Choroid plexus epithelial cell (primary cell): ENCODE measurements around the gene HNRNPU.

Source experiments
- DNase-seq: peaks from one replicate; pipeline ENCODE4 v3.0.0-alpha.2; 2010; ENCODE audit warnings: low read depth
- H3K4me3 ChIP-seq: 2 replicates; pipeline ENCODE4 v1.5.1; 2011; ENCODE audit warnings: low read depth, mild to moderate bottlenecking, control low read depth, low read length, moderate library complexity
- CTCF ChIP-seq: conservative IDR thresholded peaks from 2 replicates; pipeline ENCODE4 v1.5.1; 2011; ENCODE audit warnings: low read depth, mild to moderate bottlenecking, control low read depth, inconsistent platforms, low read length, moderate library complexity

HNRNPU gene

DNA sequence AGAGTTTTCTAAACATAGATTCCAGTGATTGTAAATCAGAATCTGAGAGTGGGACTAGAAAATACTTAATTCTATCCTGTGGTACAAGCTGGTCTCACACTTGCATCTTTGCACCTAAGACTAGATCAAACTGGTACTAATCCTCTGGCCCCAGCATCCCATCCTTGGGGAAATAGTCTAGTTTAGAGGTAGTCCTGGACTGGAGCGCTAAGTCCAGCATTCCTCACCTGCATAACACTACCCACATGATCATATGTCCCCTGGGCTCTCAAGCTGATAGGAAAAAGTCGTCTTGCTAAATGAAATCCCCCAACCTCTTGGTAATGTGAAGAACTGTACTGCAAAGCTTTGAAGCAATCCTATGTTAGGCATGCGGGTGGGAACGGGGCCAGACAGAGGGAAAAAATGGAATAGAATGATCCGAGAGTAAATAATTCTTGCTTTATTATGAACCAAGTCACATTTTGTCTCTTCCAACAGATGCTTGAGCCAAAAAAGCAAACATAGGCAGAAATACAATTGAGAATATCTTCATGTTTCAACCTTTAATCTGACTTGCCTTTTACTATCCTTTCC is 24.0 kb downstream of the HNRNPU start:
- peak; percentile 26 for DNase-seq
- H3K4me3 ChIP-seq: no peak overlapping the region
- no peak for TF ChIP-seq CTCF

- no peak for DNase-seq
- H3K4me3 ChIP-seq: no peak overlapping the region
- no peak for TF ChIP-seq CTCF
Observed at GRCh38 chr1:244839656-244840055, 24.7 kb downstream of the HNRNPU start.

DNA sequence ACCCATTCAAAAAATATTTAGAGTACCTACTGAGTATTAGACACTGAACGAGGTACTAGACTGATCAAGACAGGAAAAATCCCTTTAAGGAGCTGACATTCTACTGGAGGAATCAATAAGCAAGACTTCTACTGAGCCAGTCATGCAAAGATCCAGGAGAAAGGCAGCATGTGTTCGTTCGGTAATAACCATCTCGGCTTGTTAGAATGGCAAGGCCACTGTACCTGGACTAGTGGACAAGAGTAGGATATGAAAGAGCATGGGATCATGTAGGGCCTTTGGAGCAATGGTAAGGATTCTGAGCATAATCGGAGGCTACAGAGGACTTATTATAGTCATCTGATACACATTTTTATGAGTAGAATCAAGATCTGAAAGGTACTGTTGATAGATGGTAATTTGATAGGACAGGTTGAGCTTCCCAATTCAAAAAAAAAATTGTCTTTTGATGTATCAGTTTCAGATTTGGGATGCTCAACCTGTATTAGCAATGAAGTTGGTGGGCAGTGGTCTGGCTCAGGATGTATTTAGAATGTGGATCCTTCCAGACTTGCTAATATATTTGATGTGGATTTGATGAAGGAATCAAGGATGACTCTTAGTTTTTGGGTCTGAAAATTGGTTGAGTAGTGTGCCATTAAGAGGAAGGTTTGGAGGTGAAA is 26.6 kb downstream of the HNRNPU start:
- no peak for TF ChIP-seq CTCF
- DNase-seq: no peak
- no peak overlapping the region for H3K4me3 ChIP-seq

DNA sequence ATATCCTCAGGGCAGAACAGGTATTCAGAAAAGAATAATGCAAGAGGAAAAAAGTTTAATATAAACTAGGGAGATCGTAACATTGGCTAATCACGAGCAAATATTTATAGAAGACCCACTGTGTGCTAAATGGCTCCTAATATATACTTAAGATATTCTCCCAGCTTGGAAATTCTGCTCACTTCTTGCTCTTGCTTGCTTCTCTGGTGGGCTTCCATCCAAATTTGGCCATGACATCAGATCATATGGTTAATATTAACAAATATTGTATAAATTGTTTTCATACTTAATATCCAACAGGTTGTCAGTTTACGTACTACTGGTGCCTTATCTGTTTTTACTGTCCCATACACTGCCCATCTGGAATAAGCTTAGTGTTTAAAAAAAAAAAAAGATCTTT is 27.8 kb downstream of the HNRNPU start:
- peak; percentile 31 for DNase-seq
- TF ChIP-seq CTCF: no peak
- H3K4me3 ChIP-seq: peak overlapping the region; percentile 82

DNA sequence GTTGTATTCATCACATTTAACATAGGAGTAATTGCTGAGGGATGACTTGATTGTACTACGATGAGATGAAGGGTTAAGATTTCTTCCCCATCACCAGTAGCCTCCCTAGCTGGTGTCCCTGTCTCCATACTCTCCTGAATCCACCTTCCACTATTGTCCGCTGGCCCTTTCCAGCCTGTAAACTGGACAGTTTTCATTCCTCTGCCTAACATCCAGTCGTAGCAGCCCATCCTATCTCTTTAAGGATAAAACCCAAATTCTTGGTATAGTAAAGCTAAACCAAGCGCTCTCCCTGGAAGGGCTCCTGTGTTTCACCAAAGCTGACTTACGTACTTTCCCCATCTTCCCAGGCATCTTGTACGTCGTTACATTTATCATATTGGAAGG is 28.2 kb downstream of the HNRNPU start:
- TF ChIP-seq CTCF: no peak
- peak; percentile 49 for DNase-seq
- peak overlapping the region; percentile 82 for H3K4me3 ChIP-seq

DNA sequence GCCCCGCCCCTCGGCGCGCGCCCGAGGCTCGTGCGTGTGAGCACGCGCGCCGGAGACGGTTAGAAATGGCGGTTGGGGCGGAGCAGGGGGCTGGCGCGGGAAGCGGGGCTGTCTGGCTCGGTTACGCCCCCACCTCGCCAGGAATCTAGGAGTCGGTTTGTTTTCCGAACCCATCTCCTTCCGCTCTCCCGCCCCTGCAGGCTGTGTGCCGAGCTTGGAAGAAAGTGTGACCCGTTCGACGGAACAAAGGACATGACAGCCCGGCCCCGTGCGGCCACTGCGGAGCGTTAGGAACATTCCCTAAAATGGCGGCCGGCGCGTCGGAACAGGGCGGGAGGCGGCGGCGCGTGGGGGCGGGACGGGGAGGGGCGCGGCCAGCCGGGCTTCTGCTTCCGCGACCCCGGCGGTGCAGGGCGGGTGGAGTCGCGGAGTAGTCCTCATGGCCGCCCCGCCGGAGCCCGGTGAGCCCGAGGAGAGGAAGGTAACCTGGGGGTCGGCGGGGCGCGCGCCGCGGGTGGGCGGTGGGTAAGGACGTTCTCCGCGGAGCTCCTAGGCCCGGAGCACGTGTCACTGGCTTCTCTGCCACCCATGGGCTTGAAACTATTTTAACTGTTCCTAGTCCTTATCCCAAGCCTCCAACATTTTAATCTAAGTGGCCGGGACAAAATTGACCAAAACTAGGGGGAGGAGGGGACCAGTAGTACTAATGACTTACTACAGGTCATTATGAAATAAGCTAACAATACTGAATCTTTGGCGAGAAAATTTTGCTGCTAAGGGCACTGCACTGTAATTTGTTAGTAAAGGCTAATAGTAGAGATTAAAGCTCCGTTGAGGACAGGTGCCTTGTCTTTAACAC is 28.8 kb downstream of the HNRNPU start, which contains the start of gene COX20:
Gene COX20, plus strand, starts transcription at position 383 of the 859 bp plus-strand sequence. Its CDS starts 57 bp downstream, at position 440.
- TF ChIP-seq CTCF: peak; percentile 16
- DNase-seq: peak; percentile 90
- peak within 1 kb of the TSS; percentile 82 for H3K4me3 ChIP-seq
